ENCODE measurements around the gene PCDH10.
"Not testable (repeated sequence)": the region's sequence is repeated elsewhere in the genome, so short reads cannot be mapped to it uniquely, and the experiment has no call there.

PCDH10 gene

DNA sequence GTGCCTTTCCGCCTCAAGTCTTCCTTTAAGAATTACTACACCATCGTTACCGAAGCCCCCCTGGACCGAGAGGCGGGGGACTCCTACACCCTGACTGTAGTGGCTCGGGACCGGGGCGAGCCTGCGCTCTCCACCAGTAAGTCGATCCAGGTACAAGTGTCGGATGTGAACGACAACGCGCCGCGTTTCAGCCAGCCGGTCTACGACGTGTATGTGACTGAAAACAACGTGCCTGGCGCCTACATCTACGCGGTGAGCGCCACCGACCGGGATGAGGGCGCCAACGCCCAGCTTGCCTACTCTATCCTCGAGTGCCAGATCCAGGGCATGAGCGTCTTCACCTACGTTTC is 2.2 kb downstream of the PCDH10 start:
- no peak for DNase-seq

- no peak for DNase-seq
These were observed 2.7 kb downstream of the PCDH10 start for GRCh38 chr4:133151691-133152329.

DNA sequence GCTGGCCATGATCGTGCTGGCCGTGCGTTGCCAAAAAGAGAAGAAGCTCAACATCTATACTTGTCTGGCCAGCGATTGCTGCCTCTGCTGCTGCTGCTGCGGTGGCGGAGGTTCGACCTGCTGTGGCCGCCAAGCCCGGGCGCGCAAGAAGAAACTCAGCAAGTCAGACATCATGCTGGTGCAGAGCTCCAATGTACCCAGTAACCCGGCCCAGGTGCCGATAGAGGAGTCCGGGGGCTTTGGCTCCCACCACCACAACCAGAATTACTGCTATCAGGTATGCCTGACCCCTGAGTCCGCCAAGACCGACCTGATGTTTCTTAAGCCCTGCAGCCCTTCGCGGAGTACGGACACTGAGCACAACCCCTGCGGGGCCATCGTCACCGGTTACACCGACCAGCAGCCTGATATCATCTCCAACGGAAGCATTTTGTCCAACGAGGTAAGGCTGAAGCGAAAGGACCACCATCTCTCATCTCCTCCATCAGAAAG is 3.3 kb downstream of the PCDH10 start:
- no peak for DNase-seq

DNA sequence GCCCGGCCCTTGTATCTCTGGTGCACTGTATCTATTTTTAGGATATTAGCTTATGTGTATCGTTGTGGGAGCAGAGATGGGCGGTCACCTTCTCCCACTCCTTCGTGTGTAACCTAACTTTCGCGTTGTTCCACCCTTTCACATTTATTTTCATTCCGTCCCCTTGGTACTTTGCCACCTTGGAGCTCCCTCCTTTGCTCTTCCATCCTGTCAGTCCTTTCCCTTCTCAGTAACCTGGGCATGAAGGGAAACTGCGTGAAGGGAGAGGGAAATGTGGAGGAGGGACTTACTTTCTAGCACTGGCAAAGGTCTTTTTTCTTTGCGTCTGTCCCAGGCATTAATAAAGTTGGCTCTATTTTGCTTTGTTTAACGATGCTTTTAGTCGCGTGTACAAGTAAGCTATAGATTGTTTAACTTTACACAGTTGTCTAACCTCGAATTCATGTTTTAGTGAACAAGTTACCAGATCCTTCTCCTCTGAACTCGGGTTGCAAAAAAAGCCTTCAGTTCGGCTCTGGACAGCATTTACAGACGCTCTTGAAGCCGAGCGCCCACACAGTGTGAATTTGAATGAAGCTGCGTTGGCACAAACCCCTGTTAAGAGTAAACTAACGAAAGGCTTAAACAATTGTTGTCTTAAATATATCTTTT is 3.9 kb downstream of the PCDH10 start:
- no peak for DNase-seq

DNA sequence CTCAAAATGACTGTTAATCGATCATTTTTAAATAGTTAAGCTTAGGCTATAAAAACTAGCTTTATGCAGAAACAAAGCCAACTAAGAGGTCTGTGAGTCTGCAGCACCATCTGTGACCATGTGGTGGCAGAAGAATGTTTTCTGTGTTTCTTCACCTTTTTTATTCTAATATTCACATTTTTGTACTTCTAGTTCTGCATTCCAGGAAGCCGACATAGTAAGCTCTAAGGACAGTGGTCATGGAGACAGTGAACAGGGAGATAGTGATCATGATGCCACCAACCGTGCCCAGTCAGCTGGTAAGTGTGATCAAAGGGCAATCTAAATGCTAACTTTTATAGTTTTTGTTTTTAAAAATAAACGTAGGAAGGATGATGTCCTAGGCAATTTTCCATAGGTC is 5.6 kb downstream of the PCDH10 start:
- DNase-seq, result no peak

GRCh38 chr4:133156096-133156495 is 7.0 kb downstream of the PCDH10 start:
- no peak for DNase-seq

- DNase-seq, result no peak
These were observed 7.5 kb downstream of the PCDH10 start for GRCh38 chr4:133156556-133156955.

- no peak for DNase-seq
These were observed 8.5 kb downstream of the PCDH10 start for GRCh38 chr4:133157460-133158160.

GRCh38 chr4:133160853-133161252 is 11.8 kb downstream of the PCDH10 start:
- DNase-seq, result no peak

GRCh38 chr4:133161570-133162295 is 12.6 kb downstream of the PCDH10 start:
- no peak for DNase-seq

- no peak for DNase-seq
These were observed 13.8 kb downstream of the PCDH10 start for GRCh38 chr4:133162941-133163340.

GRCh38 chr4:133178956-133179355 is 29.9 kb downstream of the PCDH10 start:
- no peak for DNase-seq

- DNase-seq, result no peak
These were observed 37.1 kb downstream of the PCDH10 start for GRCh38 chr4:133186210-133186609.

- no peak for DNase-seq
These were observed 37.8 kb downstream of the PCDH10 start for GRCh38 chr4:133186845-133187244.

DNA sequence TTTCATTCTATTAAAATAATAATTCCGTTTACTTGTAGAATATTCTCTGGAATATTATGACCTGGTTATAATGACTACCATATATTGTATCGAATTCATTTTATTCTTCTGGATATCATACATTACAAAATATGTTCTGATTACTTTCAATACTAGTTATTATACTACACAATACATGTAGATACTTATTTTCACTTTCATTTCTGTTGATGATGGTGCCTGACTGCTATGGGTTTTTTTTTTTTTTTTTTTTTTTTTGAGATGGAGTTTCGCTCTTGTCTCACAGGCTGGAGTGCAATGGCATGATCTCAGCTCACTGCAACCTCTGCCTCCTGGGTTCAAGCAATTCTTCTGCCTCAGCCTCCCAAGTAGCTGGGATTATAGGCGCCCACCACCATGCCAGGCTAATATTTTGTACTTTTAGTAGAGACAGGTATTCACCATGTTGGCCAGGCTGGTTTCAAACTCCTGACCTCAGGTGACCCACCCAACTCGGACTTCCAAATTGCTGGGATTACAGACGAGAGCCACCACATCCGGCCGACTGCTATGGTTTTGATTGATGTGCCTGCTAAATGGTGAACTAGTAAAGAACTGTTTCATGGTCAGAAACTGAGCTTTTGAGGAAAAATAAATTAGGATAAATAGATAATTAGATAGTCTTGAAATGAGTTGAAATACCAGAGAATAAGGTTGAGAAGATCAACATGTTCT is 39.5 kb downstream of the PCDH10 start:
- no peak for DNase-seq

- no peak for DNase-seq
These were observed 40.0 kb downstream of the PCDH10 start for GRCh38 chr4:133189147-133189517.

- DNase-seq, result no peak
These were observed 41.0 kb downstream of the PCDH10 start for GRCh38 chr4:133190098-133190497.

DNA sequence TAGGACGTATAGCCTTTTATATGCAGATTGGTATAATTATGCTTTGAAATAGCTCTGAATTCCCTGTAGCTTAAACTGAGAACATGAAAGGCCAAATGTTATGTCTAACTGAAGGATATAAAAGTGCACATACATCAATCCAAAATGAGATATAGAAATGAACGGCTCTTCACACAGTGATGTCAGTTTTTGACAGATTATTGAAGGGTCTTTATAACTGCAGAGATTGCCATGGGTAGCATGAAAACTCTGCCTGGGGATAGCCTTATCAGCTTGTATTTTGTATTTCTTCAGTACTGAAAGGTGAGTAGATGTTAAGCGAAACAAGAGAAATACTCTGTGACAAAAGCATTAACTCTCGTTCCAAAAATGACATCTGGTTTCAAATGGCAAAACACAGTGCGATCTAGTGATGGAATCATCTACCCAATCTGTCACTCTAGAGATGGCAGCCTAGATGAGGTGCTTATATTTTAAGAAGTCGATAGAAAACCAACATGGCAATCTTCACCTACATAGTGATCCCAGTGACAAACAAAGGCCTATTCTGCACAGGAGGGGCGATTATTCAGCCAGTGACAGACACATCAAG is 59.7 kb downstream of the PCDH10 start:
- DNase-seq, result no peak

DNA sequence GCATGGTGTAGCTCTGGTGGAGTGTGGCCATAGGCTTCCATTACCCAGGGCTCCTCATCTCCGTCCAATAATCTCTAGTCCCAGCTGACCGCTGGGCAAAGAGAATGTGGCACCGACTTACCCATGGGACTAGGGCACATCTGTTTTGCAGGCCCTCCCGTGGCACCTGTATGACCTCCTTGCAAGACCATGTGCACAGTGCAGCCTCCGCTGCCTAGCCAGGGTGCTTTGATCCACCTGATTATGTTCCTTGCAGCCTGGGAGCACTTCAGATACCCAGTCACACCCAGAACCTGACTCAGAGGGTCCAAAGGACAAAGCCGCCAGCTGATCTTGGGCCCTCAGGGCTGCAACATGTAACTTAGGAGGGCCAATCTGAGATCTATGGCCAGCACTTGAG is 84.8 kb downstream of the PCDH10 start:
- DNase-seq, result no peak

- DNase-seq, result not testable (repeated sequence)
These were observed 91.4 kb downstream of the PCDH10 start for GRCh38 chr4:133240451-133240850.
